Measurements from ENCODE around the gene INTS1. TPM values are rescaled to one million over a fixed set of nuclear protein-coding genes. Genes with fewer than 3 reads are reported as not detected.

The INTS1 gene
- polyA plus RNA-seq, 1 donor from 2014 or later: 21.1 TPM

GRCh38 chr7:1479287-1479686 lies 24.9 kb downstream of the INTS1 start:
- H3K9me2 ChIP-seq (ENCODE audit: insufficient read depth, low read length): no peaks in the 10 kb centered on the region
- no peaks in the 10 kb centered on the region for H3K36me3 ChIP-seq (ENCODE audit: insufficient read depth, low read length)
- no peak overlapping the region for H3K4me3 ChIP-seq (ENCODE audit: low read length)
- H3K79me2 ChIP-seq (replicated peaks; ENCODE audit: insufficient read depth, low read length): no peaks in the 10 kb centered on the region
- H3K27ac ChIP-seq (ENCODE audit: low read length): no peak overlapping the region
- no peaks in the 10 kb centered on the region for H3K9me3 ChIP-seq (ENCODE audit: low read length)
- H4K20me1 ChIP-seq (ENCODE audit: insufficient read depth): no peaks in the 10 kb centered on the region
- no peak overlapping the region for H2AFZ ChIP-seq (ENCODE audit: low read depth, low read length)
- no peak overlapping the region for H3K4me2 ChIP-seq (ENCODE audit: low read length)
- no peak overlapping the region for H3K9ac ChIP-seq (ENCODE audit: low read length)
- no peaks in the 10 kb centered on the region for H3K27me3 ChIP-seq (ENCODE audit: insufficient read depth, low read depth, low read length)
- no peaks in the 10 kb centered on the region for H3F3A ChIP-seq (ENCODE audit: insufficient read depth, low read length, poor library complexity, severe bottlenecking)
- no peak for TF ChIP-seq CTCF (IDR thresholded peaks at IDR 0.05; ENCODE audit: poor library complexity, severe bottlenecking)
- no peak for TF ChIP-seq EP300 (conservative IDR thresholded peaks at IDR 0.05; ENCODE audit: poor library complexity, severe bottlenecking)
- no peak for TF ChIP-seq RAD21 (conservative IDR thresholded peaks at IDR 0.05)
- TF ChIP-seq, protein P1, sequence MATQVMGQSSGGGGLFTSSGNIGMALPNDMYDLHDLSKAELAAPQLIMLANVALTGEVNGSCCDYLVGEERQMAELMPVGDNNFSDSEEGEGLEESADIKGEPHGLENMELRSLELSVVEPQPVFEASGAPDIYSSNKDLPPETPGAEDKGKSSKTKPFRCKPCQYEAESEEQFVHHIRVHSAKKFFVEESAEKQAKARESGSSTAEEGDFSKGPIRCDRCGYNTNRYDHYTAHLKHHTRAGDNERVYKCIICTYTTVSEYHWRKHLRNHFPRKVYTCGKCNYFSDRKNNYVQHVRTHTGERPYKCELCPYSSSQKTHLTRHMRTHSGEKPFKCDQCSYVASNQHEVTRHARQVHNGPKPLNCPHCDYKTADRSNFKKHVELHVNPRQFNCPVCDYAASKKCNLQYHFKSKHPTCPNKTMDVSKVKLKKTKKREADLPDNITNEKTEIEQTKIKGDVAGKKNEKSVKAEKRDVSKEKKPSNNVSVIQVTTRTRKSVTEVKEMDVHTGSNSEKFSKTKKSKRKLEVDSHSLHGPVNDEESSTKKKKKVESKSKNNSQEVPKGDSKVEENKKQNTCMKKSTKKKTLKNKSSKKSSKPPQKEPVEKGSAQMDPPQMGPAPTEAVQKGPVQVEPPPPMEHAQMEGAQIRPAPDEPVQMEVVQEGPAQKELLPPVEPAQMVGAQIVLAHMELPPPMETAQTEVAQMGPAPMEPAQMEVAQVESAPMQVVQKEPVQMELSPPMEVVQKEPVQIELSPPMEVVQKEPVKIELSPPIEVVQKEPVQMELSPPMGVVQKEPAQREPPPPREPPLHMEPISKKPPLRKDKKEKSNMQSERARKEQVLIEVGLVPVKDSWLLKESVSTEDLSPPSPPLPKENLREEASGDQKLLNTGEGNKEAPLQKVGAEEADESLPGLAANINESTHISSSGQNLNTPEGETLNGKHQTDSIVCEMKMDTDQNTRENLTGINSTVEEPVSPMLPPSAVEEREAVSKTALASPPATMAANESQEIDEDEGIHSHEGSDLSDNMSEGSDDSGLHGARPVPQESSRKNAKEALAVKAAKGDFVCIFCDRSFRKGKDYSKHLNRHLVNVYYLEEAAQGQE (IDR thresholded peaks at IDR 0.05; ENCODE audit: borderline replicate concordance): no peak
- no peak for TF ChIP-seq POLR2AphosphoS5 (IDR thresholded peaks at IDR 0.05)
- TF ChIP-seq EZH2 (IDR thresholded peaks at IDR 0.05; ENCODE audit: borderline replicate concordance, insufficient read depth, low read length, poor library complexity, severe bottlenecking): no peak
- no peak for TF ChIP-seq MXI1 (conservative IDR thresholded peaks at IDR 0.05; ENCODE audit: poor library complexity, severe bottlenecking)
- no peak for TF ChIP-seq SMC3 (conservative IDR thresholded peaks at IDR 0.05; ENCODE audit: poor library complexity)
- TF ChIP-seq TAF1 (IDR thresholded peaks at IDR 0.05; ENCODE audit: low read depth): no peak

DNA sequence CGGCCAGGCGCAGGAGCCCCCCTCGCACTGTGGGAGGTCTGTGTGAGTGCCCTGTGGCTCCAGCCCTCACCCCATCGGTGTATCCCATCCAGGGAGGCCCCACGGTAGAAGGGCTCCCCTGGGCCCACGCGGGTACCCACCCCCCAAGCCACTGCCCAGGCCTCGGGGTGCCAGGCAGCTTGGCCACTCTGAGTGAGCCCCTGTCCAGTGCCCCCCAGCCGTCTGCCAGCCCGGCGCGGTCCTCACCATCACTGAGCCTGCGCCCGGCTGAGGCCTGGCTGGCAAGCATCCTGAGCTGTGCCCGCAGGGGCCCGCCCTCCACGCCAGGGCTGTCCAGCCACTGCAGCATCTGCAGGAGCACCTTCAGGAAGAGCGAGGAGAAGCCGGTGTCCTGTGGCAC lies 25.7 kb downstream of the INTS1 start:
- H3K27me3 ChIP-seq (ENCODE audit: insufficient read depth, low read depth, low read length): no peaks in the 10 kb centered on the region
- no peak overlapping the region for H3K9ac ChIP-seq (ENCODE audit: low read length)
- no peak overlapping the region for H3K4me2 ChIP-seq (ENCODE audit: low read length)
- H3K36me3 ChIP-seq (ENCODE audit: insufficient read depth, low read length): no peaks in the 10 kb centered on the region
- no peak overlapping the region for H2AFZ ChIP-seq (ENCODE audit: low read depth, low read length)
- H3K9me3 ChIP-seq (ENCODE audit: low read length): no peaks in the 10 kb centered on the region
- no peak overlapping the region for H3K4me3 ChIP-seq (ENCODE audit: low read length)
- no peaks in the 10 kb centered on the region for H3K79me2 ChIP-seq (replicated peaks; ENCODE audit: insufficient read depth, low read length)
- no peak overlapping the region for H3K27ac ChIP-seq (ENCODE audit: low read length)
- H4K20me1 ChIP-seq (ENCODE audit: insufficient read depth): no peaks in the 10 kb centered on the region
- no peaks in the 10 kb centered on the region for H3K9me2 ChIP-seq (ENCODE audit: insufficient read depth, low read length)
- TF ChIP-seq MXI1 (conservative IDR thresholded peaks at IDR 0.05; ENCODE audit: poor library complexity, severe bottlenecking): no peak
- TF ChIP-seq EP300 (conservative IDR thresholded peaks at IDR 0.05; ENCODE audit: poor library complexity, severe bottlenecking): no peak
- TF ChIP-seq SMC3 (conservative IDR thresholded peaks at IDR 0.05; ENCODE audit: poor library complexity): no peak
- TF ChIP-seq CTCF (IDR thresholded peaks at IDR 0.05; ENCODE audit: poor library complexity, severe bottlenecking): no peak
- no peak for TF ChIP-seq POLR2AphosphoS5 (IDR thresholded peaks at IDR 0.05)
- TF ChIP-seq EZH2 (IDR thresholded peaks at IDR 0.05; ENCODE audit: borderline replicate concordance, insufficient read depth, low read length, poor library complexity, severe bottlenecking): no peak
- TF ChIP-seq RAD21 (conservative IDR thresholded peaks at IDR 0.05): no peak
- TF ChIP-seq, protein P1 (IDR thresholded peaks at IDR 0.05; ENCODE audit: borderline replicate concordance): no peak
- no peak for TF ChIP-seq TAF1 (IDR thresholded peaks at IDR 0.05; ENCODE audit: low read depth)
- H3F3A ChIP-seq (ENCODE audit: insufficient read depth, low read length, poor library complexity, severe bottlenecking): no peaks in the 10 kb centered on the region
